Lung (tissue), 12 donors: ENCODE data around the gene SLC26A11. TPM values are rescaled to one million over a fixed set of nuclear protein-coding genes. Genes with fewer than 3 reads are reported as not detected.
"Not testable (repeated sequence)": the region's sequence is repeated elsewhere in the genome, so short reads cannot be mapped to it uniquely, and the experiment has no call there.

Source experiments
- ATAC-seq: fragments of 200-7000 bp; cut with Tn5 transposase; one replicate; pipeline ENCODE4 v1.9.1; 2020; ENCODE audit warnings: moderate number of reproducible peaks; ENCODE audit not compliant: insufficient read depth, low FRiP score
- DNase-seq, 3 donors: peaks; one replicate each; pipeline ENCODE4 v3.0.0-alpha.2; 2013 to 2017
- H3K27ac ChIP-seq, 2 donors: one replicate each; pipeline ENCODE4 v1.5.1; 2013; ENCODE audit warnings: mild to moderate bottlenecking in 2 of 2, moderate library complexity in 2 of 2, control low read depth in 1 of 2, inconsistent platforms in 1 of 2, low read depth in 1 of 2, low read length in 1 of 2
- H3K27me3 ChIP-seq, 3 donors: one replicate each; pipeline ENCODE4 v1.5.1; 2013; ENCODE audit warnings: low read length in 2 of 3; ENCODE audit not compliant: control insufficient read depth in 3 of 3, insufficient read depth in 3 of 3
- H3K36me3 ChIP-seq, 4 donors: one replicate each; pipeline ENCODE4 v1.5.1; 2013; ENCODE audit warnings: low read length in 4 of 4, mild to moderate bottlenecking in 1 of 4, moderate library complexity in 1 of 4; ENCODE audit not compliant: control insufficient read depth in 4 of 4, insufficient read depth in 4 of 4
- H3K4me1 ChIP-seq, 5 donors: one replicate each; pipeline ENCODE4 v1.5.1; 2013; ENCODE audit warnings: low read length in 5 of 5, mild to moderate bottlenecking in 2 of 5, moderate library complexity in 1 of 5; ENCODE audit not compliant: control insufficient read depth in 5 of 5, insufficient read depth in 5 of 5
- H3K4me3 ChIP-seq: one replicate; pipeline ENCODE4 v1.5.1; 2013; ENCODE audit warnings: mild to moderate bottlenecking, control low read depth, moderate library complexity
- H3K9ac ChIP-seq, 2 donors: one replicate each; pipeline ENCODE4 v1.5.1; 2013; ENCODE audit warnings: low read length in 2 of 2, control low read depth in 1 of 2; ENCODE audit not compliant: insufficient read depth in 1 of 2
- H3K9me3 ChIP-seq, 4 donors: one replicate each; pipeline ENCODE4 v1.5.1; 2013; ENCODE audit warnings: low read length in 3 of 4, mild to moderate bottlenecking in 1 of 4, moderate library complexity in 1 of 4; ENCODE audit not compliant: control insufficient read depth in 4 of 4, insufficient read depth in 3 of 4
- CTCF ChIP-seq: IDR thresholded peaks from 2 replicates; pipeline ENCODE4 v1.5.1; 2012; ENCODE audit warnings: mild to moderate bottlenecking; ENCODE audit errors: control extremely low read depth, extremely low read depth
- WGBS, 2 donors: extraction: QIAGEN DNeasy Blood & Tissue Kit; methylation state at CpG; one replicate each; pipeline ENCODE4 v1.1.7; 2013; 5-methylcytosine and 5-hydroxymethylcytosine counted together
- polyA plus RNA-seq, 2 donors: library from polyadenylated mRNA; stranded (reverse); fragments of 200-250 nt; gene quantifications; one replicate each; pipeline ENCODE4 v1.2.1, GENCODE V29; 2013
- total RNA-seq, 2 donors: library from RNA; depleted of rRNA in 1 of 2; stranded (reverse); fragments of >200 nt in 1 of 2; gene quantifications; one replicate each; pipeline ENCODE4 v1.2.1, GENCODE V29; 2014 to 2021
- donor health status: control.
- donor health status: control.
- donor health status: Bipolar disorder and iron deficiency.
- donor health status: healthy.
- donor health status: DM: yes; HTN: yes; CAD: no.

Gene SLC26A11
- total and polyA plus RNA-seq, 4 donors, result 25.0 to 37.0 (median 31.0) TPM

GRCh38 chr17:80196652-80197051 lies 23.6 kb upstream of the SLC26A11 start:
- Histone ChIP-seq H3K4me3 (no peak overlapping the region), H3K9me3 (no peaks in the 10 kb centered on the region), H3K27ac (no peak overlapping the region), H3K36me3 (no peaks in the 10 kb centered on the region), H3K27me3 (no peaks in the 10 kb centered on the region), H3K4me1 (peaks cover 0 to 8% (median 2%) of the 10 kb centered on the region in 5 donors), H3K9ac (no peak overlapping the region)
- no peak for TF ChIP-seq CTCF
- DNase-seq (no peak), ATAC-seq (no peak)
- 89 to 90% methylated on average over 7 of the region's 7 CpGs for WGBS, 2 donors

DNA sequence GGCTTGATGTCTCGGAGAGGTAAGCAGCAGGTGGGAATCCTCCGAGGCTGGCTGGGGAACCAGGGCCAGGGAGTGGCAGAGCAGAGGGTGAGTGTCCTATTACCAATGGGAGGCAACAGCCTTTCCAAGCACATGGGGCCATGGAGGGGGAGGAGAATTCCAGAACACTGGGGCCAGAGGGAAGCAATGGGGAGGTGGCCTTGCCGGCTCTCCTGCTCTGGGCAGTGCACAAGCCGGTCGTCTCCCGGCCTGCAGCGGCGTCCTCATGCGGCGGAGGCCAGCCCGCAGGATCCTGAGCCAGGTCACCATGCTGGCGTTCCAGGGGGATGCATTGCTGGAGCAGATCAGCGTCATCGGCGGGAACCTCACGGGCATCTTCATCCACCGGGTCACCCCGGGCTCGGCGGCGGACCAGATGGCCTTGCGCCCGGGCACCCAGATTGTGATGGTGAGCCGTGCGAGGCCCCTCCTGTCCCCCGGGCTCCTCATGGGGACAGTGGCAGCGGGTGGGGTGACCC lies 22.0 kb upstream of the SLC26A11 start:
- no peaks in the 10 kb centered on the region for H3K36me3 ChIP-seq
- TF ChIP-seq CTCF, result no peak
- H3K27me3 ChIP-seq, result no peaks in the 10 kb centered on the region
- no peak overlapping the region for H3K27ac ChIP-seq
- 83 to 90% methylated on average over 24 to 27 of the region's 27 CpGs for WGBS, 2 donors
- no peaks in the 10 kb centered on the region for H3K9me3 ChIP-seq
- ATAC-seq (no peak), DNase-seq (no peak)
- no peak overlapping the region for H3K4me3 ChIP-seq
- H3K4me1 ChIP-seq, result no peaks in the 10 kb centered on the region
- H3K9ac ChIP-seq, result no peak overlapping the region

DNA sequence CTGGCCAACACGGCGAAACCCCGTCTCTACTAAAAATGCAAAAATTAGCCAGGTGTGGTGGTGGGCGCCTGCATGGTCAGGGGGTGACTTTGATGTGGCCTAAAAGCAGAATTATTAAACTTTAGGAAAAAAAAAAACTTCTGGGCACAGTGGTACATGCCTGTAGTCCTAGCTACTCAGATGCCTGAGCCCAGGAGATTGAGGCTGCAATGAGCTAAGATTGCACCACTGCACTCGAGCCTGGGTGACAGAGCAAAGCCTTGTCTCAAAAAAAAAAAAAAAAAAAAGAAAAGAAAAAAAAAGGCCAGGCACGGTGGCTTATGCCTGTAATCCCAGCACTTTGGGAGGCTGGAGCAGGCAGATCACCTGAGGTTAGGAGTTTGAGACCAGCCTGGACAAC lies 20.9 kb upstream of the SLC26A11 start:
- not testable (repeated sequence) for H3K4me1 ChIP-seq, H3K27ac ChIP-seq, ATAC-seq, H3K36me3 ChIP-seq, H3K27me3 ChIP-seq, H3K9ac ChIP-seq, H3K9me3 ChIP-seq, H3K4me3 ChIP-seq, DNase-seq
- WGBS, 2 donors, result 73 to 85% methylated on average over 5 to 6 of the region's 6 CpGs

- Histone ChIP-seq H3K9ac (no peak overlapping the region), H3K27me3 (no peaks in the 10 kb centered on the region), H3K36me3 (no peaks in the 10 kb centered on the region), H3K27ac (no peak overlapping the region), H3K4me1 (no peaks in the 10 kb centered on the region), H3K4me3 (no peak overlapping the region), H3K9me3 (no peaks in the 10 kb centered on the region)
- 88 to 93% methylated on average over 15 of the region's 15 CpGs for WGBS, 2 donors
- TF ChIP-seq CTCF, result no peak
- ATAC-seq (no peak), DNase-seq (no peak)
Measured at GRCh38 chr17:80201446-80201845, 18.8 kb upstream of the SLC26A11 start.
